ENCODE measurements around the gene PIGU.

Gene PIGU

DNA sequence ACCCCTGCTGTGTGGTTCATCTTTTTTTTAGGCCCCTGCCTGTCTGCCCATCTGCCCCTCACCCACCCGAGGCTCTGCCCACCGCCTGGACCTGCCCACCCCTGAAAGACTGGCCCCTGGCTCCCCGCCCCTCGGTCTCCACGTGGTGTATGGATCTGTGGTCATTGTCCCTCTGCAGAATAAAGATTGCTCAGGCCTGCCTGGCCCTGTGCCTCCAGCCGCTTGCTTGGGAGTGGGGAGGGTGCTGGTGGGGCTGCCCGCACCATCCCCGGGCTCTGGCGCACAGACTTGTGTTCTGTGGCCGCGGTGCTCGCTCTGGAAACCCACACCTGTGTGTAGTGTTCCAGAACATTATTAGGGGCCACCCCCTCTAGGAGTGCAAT is 116.8 kb downstream of the PIGU start:
- in situ Hi-C loops (cut with MboI; ENCODE audit: low pct_unique_long_range_greater_than_20kb, low sequenced_read_pairs, unreplicated experiment), result loop anchor here (10.0 kb wide), 1 partner anchor 375 kb away; no protein-coding TSS in a partner anchor
- no peak for DNase-seq (ENCODE audit: low spot score)

DNA sequence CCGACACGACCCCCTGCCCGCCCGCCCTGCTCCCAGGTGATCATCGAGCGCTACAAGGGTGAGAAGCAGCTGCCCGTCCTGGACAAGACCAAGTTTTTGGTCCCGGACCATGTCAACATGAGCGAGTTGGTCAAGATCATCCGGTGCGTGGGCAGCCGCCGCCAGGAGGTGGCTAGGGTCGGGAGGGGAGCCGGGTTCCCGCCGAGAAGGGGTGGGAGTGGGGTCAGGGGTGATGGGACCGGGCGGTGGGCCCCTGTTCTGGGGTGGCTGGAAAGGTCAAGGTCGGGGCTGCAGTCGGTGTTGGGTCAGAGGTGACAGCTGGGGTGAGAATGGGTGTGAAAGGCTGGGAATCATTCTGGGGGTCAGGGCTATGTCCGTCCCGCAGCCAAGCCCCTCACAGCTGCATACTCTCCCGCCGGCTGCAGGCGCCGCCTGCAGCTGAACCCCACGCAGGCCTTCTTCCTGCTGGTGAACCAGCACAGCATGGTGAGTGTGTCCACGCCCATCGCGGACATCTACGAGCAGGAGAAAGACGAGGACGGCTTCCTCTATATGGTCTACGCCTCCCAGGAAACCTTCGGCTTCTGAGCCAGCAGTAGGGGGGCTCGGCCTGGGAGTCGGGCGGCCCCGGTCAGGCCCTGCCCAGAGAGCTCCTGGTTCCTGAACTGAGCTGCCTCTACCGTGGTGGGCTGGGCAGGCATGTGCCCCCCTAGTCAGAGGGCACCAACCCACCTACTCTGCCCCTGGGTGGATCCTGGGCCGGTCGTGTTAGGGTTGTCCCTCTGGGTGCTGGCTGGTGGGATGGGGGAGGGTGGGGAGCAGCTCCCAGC is 117.4 kb downstream of the PIGU start:
- TF ChIP-seq, protein P1, sequence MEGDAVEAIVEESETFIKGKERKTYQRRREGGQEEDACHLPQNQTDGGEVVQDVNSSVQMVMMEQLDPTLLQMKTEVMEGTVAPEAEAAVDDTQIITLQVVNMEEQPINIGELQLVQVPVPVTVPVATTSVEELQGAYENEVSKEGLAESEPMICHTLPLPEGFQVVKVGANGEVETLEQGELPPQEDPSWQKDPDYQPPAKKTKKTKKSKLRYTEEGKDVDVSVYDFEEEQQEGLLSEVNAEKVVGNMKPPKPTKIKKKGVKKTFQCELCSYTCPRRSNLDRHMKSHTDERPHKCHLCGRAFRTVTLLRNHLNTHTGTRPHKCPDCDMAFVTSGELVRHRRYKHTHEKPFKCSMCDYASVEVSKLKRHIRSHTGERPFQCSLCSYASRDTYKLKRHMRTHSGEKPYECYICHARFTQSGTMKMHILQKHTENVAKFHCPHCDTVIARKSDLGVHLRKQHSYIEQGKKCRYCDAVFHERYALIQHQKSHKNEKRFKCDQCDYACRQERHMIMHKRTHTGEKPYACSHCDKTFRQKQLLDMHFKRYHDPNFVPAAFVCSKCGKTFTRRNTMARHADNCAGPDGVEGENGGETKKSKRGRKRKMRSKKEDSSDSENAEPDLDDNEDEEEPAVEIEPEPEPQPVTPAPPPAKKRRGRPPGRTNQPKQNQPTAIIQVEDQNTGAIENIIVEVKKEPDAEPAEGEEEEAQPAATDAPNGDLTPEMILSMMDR (IDR thresholded peaks at IDR 0.05; ENCODE audit: extremely low read depth, insufficient read depth, missing control alignments), result no peak
- in situ Hi-C loops (cut with MboI; ENCODE audit: low pct_unique_long_range_greater_than_20kb, low sequenced_read_pairs, unreplicated experiment), result loop anchor here (10.0 kb wide), 1 partner anchor 375 kb away; no protein-coding TSS in a partner anchor
- DNase-seq (ENCODE audit: low spot score), result no peak

More for the DNA sequence above, 116.8 kb downstream of the PIGU start:
- TF ChIP-seq, protein P1 (IDR thresholded peaks at IDR 0.05; ENCODE audit: extremely low read depth, insufficient read depth, missing control alignments), result no peak

DNA sequence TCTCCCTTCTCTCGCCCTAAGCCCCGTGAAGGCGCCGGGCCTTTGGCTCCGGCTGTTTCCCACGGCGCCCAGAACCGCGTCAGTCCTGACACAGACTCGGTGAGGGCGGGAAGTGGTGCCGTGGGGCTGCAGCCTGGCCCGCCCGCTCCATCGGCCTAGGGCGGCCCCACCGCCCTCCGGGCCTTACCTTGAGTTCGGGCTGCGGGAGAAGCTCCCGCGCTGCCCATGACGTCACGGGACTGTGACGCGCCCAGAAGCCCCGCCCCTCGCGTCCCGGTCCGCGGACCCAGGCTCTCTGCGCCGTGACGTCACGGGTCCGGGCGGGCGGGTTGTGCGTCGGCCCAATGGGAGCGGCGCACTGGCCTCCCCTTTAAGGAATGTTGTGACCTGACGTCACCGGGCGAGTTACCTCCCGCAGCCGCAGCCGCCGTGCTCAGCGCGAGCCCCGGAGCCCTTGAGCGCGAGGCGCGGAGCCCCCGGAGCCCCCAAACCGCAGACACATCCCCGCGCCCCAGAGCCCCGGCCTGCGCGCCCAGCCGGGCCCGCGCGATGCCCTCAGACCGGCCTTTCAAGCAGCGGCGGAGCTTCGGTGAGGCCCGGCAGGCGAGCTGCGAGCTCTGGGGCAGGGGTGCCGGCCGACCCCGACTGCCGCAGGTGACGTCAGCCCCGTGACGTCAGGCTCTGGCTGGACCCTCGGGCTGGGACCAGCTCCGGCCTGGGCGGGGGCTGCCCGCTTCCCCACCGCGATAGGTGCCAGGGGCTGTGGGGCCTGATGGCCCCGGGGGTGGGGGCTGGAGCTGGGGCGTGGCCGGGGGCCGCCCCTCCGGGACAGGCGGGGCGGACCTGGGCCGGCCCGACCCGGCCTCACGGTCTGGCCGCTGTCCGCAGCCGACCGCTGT is 118.3 kb downstream of the PIGU start, which contains the start of gene MAP1LC3A:
Gene MAP1LC3A (plus strand): TSS at position 399 of the 899 bp plus-strand sequence. CDS start 151 bp downstream, at position 550.
- DNase-seq (ENCODE audit: low spot score), result peak; percentile 96
- TF ChIP-seq, protein P1 (IDR thresholded peaks at IDR 0.05; ENCODE audit: extremely low read depth, insufficient read depth, missing control alignments), result no peak

DNA sequence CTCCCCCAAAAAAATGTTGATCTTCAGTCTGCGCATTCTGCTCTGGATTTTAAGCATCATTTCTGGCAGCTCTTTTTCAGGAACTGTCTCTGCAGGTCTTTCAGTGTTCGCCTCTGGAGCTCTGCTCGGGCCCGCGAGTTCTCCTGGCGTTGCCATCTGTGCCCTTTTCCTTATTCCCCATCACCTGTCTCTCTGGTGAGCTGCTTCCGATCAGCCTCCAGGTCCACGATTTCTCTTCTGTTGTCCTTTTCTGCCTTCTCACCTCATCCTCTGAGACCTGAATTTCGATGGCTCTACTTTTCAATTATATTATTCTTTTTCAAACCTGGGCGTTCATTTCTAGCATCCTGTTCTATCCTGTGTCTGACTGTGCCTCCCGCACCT is 119.0 kb downstream of the PIGU start:
- in situ Hi-C loops (cut with MboI; ENCODE audit: low pct_unique_long_range_greater_than_20kb, low sequenced_read_pairs, unreplicated experiment), result no loop called here
- no peak for DNase-seq (ENCODE audit: low spot score)
- TF ChIP-seq, protein P1 (IDR thresholded peaks at IDR 0.05; ENCODE audit: extremely low read depth, insufficient read depth, missing control alignments), result no peak

More for the DNA sequence above, 118.3 kb downstream of the PIGU start, which contains the start of gene MAP1LC3A:
- in situ Hi-C loops (cut with MboI; ENCODE audit: low pct_unique_long_range_greater_than_20kb, low sequenced_read_pairs, unreplicated experiment), result no loop called here

DNA sequence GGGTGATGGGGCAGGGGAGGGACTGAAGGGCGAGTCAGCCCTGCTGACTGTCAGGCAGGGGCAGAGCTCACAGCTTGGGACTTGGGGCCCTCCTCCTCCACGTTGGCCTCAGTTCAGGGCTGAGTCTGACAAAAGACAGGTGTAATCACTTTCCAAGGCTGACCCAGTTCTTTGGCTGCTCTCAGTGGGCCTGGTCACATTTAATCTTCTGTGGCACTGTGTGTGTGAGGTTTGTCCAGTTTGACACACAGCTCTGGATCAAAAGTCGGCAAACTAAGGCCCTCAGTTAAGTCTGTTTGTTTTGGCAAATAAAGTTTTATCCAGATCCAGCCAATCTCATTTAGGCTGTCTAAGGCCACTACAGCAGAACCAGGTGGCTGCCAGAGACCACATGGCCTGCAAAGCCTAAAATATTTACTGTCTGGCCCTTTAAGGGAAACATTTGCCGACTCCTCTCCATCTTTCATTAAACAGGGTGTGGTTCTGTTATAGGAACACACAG is 123.5 kb downstream of the PIGU start:
- TF ChIP-seq, protein P1 (IDR thresholded peaks at IDR 0.05; ENCODE audit: extremely low read depth, insufficient read depth, missing control alignments), result no peak
- in situ Hi-C loops (cut with MboI; ENCODE audit: low pct_unique_long_range_greater_than_20kb, low sequenced_read_pairs, unreplicated experiment), result no loop called here
- DNase-seq (ENCODE audit: low spot score), result no peak

DNA sequence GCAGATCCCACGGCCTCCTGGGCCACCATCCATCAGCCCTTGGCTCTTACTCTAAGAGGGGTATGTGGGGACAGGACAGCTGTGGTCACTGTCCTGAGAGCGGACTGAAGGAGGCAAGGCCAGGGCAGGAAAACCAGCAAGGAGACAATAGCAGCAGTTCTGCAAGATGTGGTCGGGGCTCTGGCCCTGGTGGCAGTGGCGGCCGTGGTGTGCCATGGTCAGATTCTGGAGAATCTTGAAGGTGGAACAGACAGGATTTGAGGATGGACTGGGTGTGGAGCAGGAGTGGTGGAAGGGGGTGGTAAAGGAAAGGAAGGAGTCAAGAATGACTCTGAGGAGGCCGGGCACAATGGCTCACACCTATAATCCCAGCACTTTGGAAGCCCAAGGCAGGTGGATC is 124.3 kb downstream of the PIGU start:
- in situ Hi-C loops (cut with MboI; ENCODE audit: low pct_unique_long_range_greater_than_20kb, low sequenced_read_pairs, unreplicated experiment), result no loop called here
- DNase-seq (ENCODE audit: low spot score), result no peak
- TF ChIP-seq, protein P1 (IDR thresholded peaks at IDR 0.05; ENCODE audit: extremely low read depth, insufficient read depth, missing control alignments), result no peak
